Lung (tissue), 12 donors: Measurements from ENCODE around the gene PARVA. TPM values are rescaled to one million over a fixed set of nuclear protein-coding genes. Genes with fewer than 3 reads are reported as not detected.

Source experiments
- ATAC-seq: fragments of 200-7000 bp; cut with Tn5 transposase; one replicate; pipeline ENCODE4 v1.9.1; 2020; ENCODE audit warnings: moderate number of reproducible peaks; ENCODE audit not compliant: insufficient read depth, low FRiP score
- DNase-seq, 3 donors: peaks; one replicate each; pipeline ENCODE4 v3.0.0-alpha.2; 2013 to 2017
- H3K27ac ChIP-seq, 2 donors: one replicate each; pipeline ENCODE4 v1.5.1; 2013; ENCODE audit warnings: mild to moderate bottlenecking in 2 of 2, moderate library complexity in 2 of 2, control low read depth in 1 of 2, inconsistent platforms in 1 of 2, low read depth in 1 of 2, low read length in 1 of 2
- H3K27me3 ChIP-seq, 3 donors: one replicate each; pipeline ENCODE4 v1.5.1; 2013; ENCODE audit warnings: low read length in 2 of 3; ENCODE audit not compliant: control insufficient read depth in 3 of 3, insufficient read depth in 3 of 3
- H3K36me3 ChIP-seq, 4 donors: one replicate each; pipeline ENCODE4 v1.5.1; 2013; ENCODE audit warnings: low read length in 4 of 4, mild to moderate bottlenecking in 1 of 4, moderate library complexity in 1 of 4; ENCODE audit not compliant: control insufficient read depth in 4 of 4, insufficient read depth in 4 of 4
- H3K4me1 ChIP-seq, 5 donors: one replicate each; pipeline ENCODE4 v1.5.1; 2013; ENCODE audit warnings: low read length in 5 of 5, mild to moderate bottlenecking in 2 of 5, moderate library complexity in 1 of 5; ENCODE audit not compliant: control insufficient read depth in 5 of 5, insufficient read depth in 5 of 5
- H3K4me3 ChIP-seq: one replicate; pipeline ENCODE4 v1.5.1; 2013; ENCODE audit warnings: mild to moderate bottlenecking, control low read depth, moderate library complexity
- H3K9ac ChIP-seq, 2 donors: one replicate each; pipeline ENCODE4 v1.5.1; 2013; ENCODE audit warnings: low read length in 2 of 2, control low read depth in 1 of 2; ENCODE audit not compliant: insufficient read depth in 1 of 2
- H3K9me3 ChIP-seq, 4 donors: one replicate each; pipeline ENCODE4 v1.5.1; 2013; ENCODE audit warnings: low read length in 3 of 4, mild to moderate bottlenecking in 1 of 4, moderate library complexity in 1 of 4; ENCODE audit not compliant: control insufficient read depth in 4 of 4, insufficient read depth in 3 of 4
- WGBS, 2 donors: extraction: QIAGEN DNeasy Blood & Tissue Kit; methylation state at CpG; one replicate each; pipeline ENCODE4 v1.1.7; 2013; 5-methylcytosine and 5-hydroxymethylcytosine counted together
- polyA plus RNA-seq, 2 donors: library from polyadenylated mRNA; stranded (reverse); fragments of 200-250 nt; gene quantifications; one replicate each; pipeline ENCODE4 v1.2.1, GENCODE V29; 2013
- total RNA-seq, 2 donors: library from RNA; depleted of rRNA in 1 of 2; stranded (reverse); fragments of >200 nt in 1 of 2; gene quantifications; one replicate each; pipeline ENCODE4 v1.2.1, GENCODE V29; 2014 to 2021
- TF ChIP-seq, protein P1 (sequence below): IDR thresholded peaks from 2 replicates; pipeline ENCODE4 v1.5.1; 2012; ENCODE audit warnings: mild to moderate bottlenecking; ENCODE audit errors: control extremely low read depth, extremely low read depth
- donor health status: control.
- donor health status: control.
- donor health status: Bipolar disorder and iron deficiency.
- donor health status: healthy.
- donor health status: DM: yes; HTN: yes; CAD: no.

The PARVA gene
- total and polyA plus RNA-seq, 4 donors = 19.9 to 71.6 (median 36.2) TPM

DNA sequence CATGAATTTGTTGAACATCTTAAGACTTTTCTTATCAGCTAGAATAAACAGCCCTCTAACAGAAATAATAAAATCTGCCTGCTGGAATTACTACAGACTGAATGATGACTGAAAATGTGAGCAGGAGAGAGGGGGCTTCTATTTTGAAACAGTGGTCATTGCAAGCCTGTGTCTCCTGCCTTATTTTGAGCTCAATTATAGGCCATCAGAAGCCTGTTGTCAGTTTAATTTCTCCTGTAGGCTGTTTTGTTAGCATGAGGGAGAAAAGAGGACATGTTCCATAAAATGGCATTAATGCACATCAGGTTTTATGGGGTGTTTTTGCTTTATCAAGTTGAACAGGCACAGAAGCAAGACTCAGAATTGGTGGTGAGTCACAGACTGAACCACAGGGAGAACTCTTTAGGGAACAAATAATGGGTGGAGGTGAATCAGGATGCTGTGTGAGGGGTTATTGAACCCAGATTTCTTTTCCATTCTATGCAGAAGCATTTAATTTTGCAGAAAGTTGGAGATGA is 129.1 kb downstream of the PARVA start:
- Histone ChIP-seq H3K9ac (no peak overlapping the region), H3K4me3 (no peak overlapping the region), H3K27me3 (no peaks in the 10 kb centered on the region), H3K4me1 (peaks cover 0 to 45% (median 24%) of the 10 kb centered on the region in 5 donors), H3K9me3 (no peaks in the 10 kb centered on the region), H3K27ac (no peak overlapping the region), H3K36me3 (peaks cover 14 to 18% (median 16%) of the 10 kb centered on the region in 4 donors)
- TF ChIP-seq, protein P1, sequence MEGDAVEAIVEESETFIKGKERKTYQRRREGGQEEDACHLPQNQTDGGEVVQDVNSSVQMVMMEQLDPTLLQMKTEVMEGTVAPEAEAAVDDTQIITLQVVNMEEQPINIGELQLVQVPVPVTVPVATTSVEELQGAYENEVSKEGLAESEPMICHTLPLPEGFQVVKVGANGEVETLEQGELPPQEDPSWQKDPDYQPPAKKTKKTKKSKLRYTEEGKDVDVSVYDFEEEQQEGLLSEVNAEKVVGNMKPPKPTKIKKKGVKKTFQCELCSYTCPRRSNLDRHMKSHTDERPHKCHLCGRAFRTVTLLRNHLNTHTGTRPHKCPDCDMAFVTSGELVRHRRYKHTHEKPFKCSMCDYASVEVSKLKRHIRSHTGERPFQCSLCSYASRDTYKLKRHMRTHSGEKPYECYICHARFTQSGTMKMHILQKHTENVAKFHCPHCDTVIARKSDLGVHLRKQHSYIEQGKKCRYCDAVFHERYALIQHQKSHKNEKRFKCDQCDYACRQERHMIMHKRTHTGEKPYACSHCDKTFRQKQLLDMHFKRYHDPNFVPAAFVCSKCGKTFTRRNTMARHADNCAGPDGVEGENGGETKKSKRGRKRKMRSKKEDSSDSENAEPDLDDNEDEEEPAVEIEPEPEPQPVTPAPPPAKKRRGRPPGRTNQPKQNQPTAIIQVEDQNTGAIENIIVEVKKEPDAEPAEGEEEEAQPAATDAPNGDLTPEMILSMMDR = no peak
- ATAC-seq = no peak
- DNase-seq = peak; percentile 32 to 89 (median 88)

DNA sequence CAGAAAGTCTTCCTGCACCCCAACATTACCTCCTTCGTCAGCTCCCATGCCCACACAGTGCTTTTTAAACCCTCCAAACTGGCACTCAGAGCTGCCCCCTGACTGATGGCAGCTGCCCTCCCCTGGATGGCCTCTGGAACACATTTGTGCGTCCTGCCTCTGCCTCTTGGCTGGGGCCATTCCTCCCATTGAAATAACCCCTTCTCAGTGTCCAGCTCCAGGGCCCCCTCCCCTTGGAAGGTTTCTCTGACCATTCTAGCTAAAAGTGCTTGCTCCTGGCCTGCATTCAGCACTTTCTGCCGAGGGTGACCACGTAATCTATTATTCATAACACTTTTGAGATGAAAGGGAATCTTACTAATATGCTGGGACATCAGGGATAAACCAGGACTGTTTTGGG is 130.0 kb downstream of the PARVA start:
- H3K27me3 ChIP-seq = no peaks in the 10 kb centered on the region
- H3K9me3 ChIP-seq = no peaks in the 10 kb centered on the region
- H3K27ac ChIP-seq = no peak overlapping the region
- ATAC-seq (no peak), DNase-seq (no peak)
- WGBS, 2 donors = 81 to 90% methylated on average over 4 of the region's 4 CpGs
- H3K4me3 ChIP-seq = no peak overlapping the region
- peaks cover 0 to 45% (median 24%) of the 10 kb centered on the region in 5 donors for H3K4me1 ChIP-seq
- TF ChIP-seq, protein P1 = no peak
- H3K36me3 ChIP-seq = peaks cover 14 to 16% (median 15%) of the 10 kb centered on the region in 4 donors
- no peak overlapping the region for H3K9ac ChIP-seq

DNA sequence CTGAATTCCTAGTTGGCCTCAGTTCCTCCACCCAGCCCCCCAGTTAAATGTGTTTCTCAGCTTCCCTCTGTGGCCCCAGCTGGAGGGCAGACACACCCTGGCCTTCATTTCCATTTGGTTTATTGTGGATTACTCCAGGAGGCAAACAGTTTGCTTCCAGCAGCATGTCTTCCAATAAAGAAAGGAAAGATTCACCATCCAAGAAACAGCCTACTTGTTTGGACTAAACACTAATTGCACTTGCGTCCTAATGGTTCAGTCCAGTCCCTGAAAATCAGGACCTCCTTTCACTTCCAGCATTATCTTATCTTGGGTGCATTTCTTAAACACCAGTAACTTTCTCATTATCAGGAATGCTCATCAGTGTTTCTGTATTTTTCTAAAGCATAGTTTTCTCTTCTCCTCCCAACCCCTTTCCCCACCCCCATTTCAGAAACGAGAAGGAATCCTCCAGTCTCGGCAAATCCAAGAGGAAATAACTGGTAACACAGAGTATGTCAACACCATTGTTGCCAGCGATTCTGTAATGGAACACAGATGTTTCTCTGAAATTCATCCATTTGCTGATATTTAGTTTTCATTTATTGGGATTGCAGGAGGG is 130.9 kb downstream of the PARVA start:
- TF ChIP-seq, protein P1 = no peak
- ATAC-seq (no peak), DNase-seq (peak; percentile 77 to 96 (median 95))
- Histone ChIP-seq H3K36me3 (peaks cover 14 to 18% (median 16%) of the 10 kb centered on the region in 4 donors), H3K27ac (no peak overlapping the region), H3K9me3 (no peaks in the 10 kb centered on the region), H3K27me3 (no peaks in the 10 kb centered on the region), H3K9ac (peak overlapping the region in 1 of 2 donors; percentile 33), H3K4me3 (no peak overlapping the region), H3K4me1 (peaks cover 0 to 45% (median 24%) of the 10 kb centered on the region in 5 donors)
- WGBS, 2 donors = 55 to 65% methylated on average over 4 of the region's 4 CpGs
